ENCODE measurements around the gene GRID1. TPM values are rescaled to one million over a fixed set of nuclear protein-coding genes. Genes with fewer than 3 reads are reported as not detected.
A peak's percentile ranks its signal among the peaks of the same experiment; 100 is the strongest.

The GRID1 gene
- polyA plus RNA-seq, 1 of the 3 experiments (the other 2 are of a cell fraction): 0.13 TPM

- CTCF ChIA-PET: interaction anchor here (0.9 to 1.0 kb wide), 2 partner anchors 9 to 34 kb away, joined by 3 read pairs; no protein-coding TSS in a partner anchor
Observed at GRCh38 chr10:86295791-86296190, 70.8 kb downstream of the GRID1 start.

More at GRCh38 chr10:86295791-86296190, 70.8 kb downstream of the GRID1 start:
- Histone ChIP-seq H4K20me1 (ENCODE audit: insufficient read depth) (no peaks in the 10 kb centered on the region), H3K36me3 (replicated peaks in 1 of 2; ENCODE audit: control insufficient read depth in 1 of 2, insufficient read depth in 2 of 2, low read length in 1 of 2) (no peaks in the 10 kb centered on the region), H3K9ac (no peak overlapping the region), H3K4me1 (ENCODE audit: control insufficient read depth in 1 of 2, insufficient read depth in 2 of 2, low read depth in 1 of 2, low read length in 1 of 2) (peaks cover 0 to 15% of the 10 kb centered on the region in 2 experiments; a peak in 1 of 4 replicates), H3K9me3 (no peaks in the 10 kb centered on the region), H3K27me3 (ENCODE audit: insufficient read depth) (no peaks in the 10 kb centered on the region), H3K9me2 (no peaks in the 10 kb centered on the region), H3F3A (replicated peaks; ENCODE audit: insufficient read depth) (no peaks in the 10 kb centered on the region), H2AFZ (ENCODE audit: low read depth) (no peak overlapping the region), H3K4me2 (no peak overlapping the region), H3K27ac (ENCODE audit: low read depth in 2 of 2, low read length in 1 of 2) (no peak overlapping the region), H3K79me2 (ENCODE audit: insufficient read depth) (no peaks in the 10 kb centered on the region), H3K4me3 (ENCODE audit: low read depth in 2 of 2, low read length in 1 of 2) (no peak overlapping the region)
- TF ChIP-seq GABPA (IDR thresholded peaks at IDR 0.05; ENCODE audit: low read depth) (no peak), SMC3 (IDR thresholded peaks at IDR 0.05; ENCODE audit: low read depth, low read length) (no peak), TAF1 (IDR thresholded peaks at IDR 0.05; ENCODE audit: borderline replicate concordance, low read depth, low read length) (no peak), FOSL2 (IDR thresholded peaks at IDR 0.05; ENCODE audit: borderline replicate concordance, low read depth) (no peak), FOXM1 (IDR thresholded peaks at IDR 0.05; ENCODE audit: low read depth) (no peak), JUND (IDR thresholded peaks at IDR 0.05) (no peak), REST (IDR thresholded peaks at IDR 0.05; ENCODE audit: low read depth, low read length) (no peak), RXRA (IDR thresholded peaks at IDR 0.05; ENCODE audit: borderline replicate concordance, low read depth) (no peak), USF1 (IDR thresholded peaks at IDR 0.05; ENCODE audit: borderline replicate concordance, low read depth) (no peak), PBX3 (IDR thresholded peaks at IDR 0.05) (no peak)
- DNase-seq: peak; percentile 3
- POLR2A ChIA-PET: no interaction called here
- WGBS (ENCODE audit: low lambda C conversion rate): 30% methylated on average over 3 of the region's 3 CpGs
